Measurements from ENCODE around the gene CPNE9.

DNA sequence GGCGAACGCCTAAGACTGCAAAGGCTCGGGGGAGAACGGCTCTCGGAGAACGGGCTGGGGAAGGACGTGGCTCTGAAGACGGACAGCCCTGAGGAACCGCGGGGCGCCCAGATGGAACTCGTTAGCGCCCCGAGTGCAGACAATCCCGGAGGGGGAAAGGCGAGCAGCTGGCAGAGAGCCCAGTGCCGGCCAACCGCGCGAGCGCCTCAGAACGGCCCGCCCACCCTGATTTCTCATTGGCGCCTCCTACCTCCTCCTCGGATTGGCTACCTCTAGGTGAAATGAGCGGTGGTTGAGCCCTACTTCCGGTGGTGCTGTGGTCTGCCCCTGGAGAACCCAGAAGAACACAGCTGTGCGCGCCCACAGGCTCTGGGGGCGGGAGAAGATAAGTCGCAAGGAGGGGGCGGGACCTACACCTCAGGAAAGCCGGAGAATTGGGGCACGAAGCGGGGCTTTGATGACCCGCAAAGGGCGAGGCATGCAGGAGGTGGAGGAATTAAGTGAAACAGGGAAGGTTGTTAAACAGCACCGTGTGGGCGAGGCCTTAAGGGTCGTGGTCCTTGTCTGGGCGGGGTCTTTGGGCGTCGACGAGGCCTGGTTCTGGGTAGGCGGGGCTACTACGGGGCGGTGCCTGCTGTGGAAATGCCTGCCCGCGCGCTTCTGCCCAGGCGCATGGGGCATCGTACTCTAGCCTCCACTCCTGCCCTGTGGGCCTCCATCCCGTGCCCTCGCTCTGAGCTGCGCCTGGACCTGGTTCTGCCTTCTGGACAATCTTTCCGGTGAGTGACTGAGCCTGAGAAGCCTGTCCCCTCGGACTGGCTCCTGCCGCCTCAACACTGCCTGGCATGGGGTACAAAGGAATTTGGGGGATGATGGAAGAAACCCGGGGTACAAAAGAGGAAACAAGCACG lies 46.3 kb downstream of the CPNE9 start, which contains the start of gene OGG1:
- TF ChIP-seq, protein P1, sequence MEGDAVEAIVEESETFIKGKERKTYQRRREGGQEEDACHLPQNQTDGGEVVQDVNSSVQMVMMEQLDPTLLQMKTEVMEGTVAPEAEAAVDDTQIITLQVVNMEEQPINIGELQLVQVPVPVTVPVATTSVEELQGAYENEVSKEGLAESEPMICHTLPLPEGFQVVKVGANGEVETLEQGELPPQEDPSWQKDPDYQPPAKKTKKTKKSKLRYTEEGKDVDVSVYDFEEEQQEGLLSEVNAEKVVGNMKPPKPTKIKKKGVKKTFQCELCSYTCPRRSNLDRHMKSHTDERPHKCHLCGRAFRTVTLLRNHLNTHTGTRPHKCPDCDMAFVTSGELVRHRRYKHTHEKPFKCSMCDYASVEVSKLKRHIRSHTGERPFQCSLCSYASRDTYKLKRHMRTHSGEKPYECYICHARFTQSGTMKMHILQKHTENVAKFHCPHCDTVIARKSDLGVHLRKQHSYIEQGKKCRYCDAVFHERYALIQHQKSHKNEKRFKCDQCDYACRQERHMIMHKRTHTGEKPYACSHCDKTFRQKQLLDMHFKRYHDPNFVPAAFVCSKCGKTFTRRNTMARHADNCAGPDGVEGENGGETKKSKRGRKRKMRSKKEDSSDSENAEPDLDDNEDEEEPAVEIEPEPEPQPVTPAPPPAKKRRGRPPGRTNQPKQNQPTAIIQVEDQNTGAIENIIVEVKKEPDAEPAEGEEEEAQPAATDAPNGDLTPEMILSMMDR (IDR thresholded peaks at IDR 0.05; ENCODE audit: insufficient read depth, low read depth, low read length) = no peak
- TF ChIP-seq EZH2 (IDR thresholded peaks at IDR 0.05; ENCODE audit: insufficient read depth, low read length) = no peak
